GM12892 (cell line): Measurements from ENCODE around the gene PEPD.

Source experiments
- DNase-seq: peaks from one replicate; pipeline ENCODE4 v3.0.0; 2011; ENCODE audit not compliant: insufficient read length
- FAIRE-seq: peaks from 2 replicates; lab custom pipeline; 2011; peaks lifted over from hg19 to GRCh38; lab: Jason Lieb, UNC
- POLR2A ChIP-seq: IDR thresholded peaks from 2 replicates; pipeline ENCODE4 v1.6.1; 2011; ENCODE audit warnings: low read depth, low read length, control low read depth
- POLR2AphosphoS5 ChIP-seq: IDR thresholded peaks from 2 replicates; pipeline ENCODE4 v1.6.1; 2011; ENCODE audit warnings: low read depth, low read length, control low read depth
- TAF1 ChIP-seq: IDR thresholded peaks from 2 replicates; pipeline ENCODE4 v1.6.1; 2011; ENCODE audit warnings: low read depth, mild to moderate bottlenecking, control low read depth, low read length, borderline replicate concordance

PEPD gene

DNA sequence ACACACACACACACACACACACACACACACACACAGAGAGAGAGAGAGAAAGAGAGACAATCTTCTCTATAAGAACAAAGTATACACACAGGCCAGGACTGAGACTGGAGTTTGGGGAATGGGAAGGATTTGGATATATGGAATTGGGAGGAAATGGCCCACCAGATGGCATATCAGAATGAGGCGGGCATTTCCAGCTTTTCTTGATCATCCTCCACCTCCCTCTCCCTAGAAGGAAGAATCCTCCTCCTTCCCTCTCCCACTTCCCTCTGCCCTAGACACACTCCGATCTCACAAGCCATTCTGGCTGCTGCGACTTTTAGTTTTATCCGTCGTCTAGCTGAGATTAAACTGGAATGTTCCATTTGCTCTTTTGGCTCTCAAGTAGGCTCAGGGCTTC lies 158.1 kb downstream of the PEPD start:
- TF ChIP-seq TAF1: no peak
- no peak for TF ChIP-seq POLR2A
- FAIRE-seq: no peak
- DNase-seq: no peak

DNA sequence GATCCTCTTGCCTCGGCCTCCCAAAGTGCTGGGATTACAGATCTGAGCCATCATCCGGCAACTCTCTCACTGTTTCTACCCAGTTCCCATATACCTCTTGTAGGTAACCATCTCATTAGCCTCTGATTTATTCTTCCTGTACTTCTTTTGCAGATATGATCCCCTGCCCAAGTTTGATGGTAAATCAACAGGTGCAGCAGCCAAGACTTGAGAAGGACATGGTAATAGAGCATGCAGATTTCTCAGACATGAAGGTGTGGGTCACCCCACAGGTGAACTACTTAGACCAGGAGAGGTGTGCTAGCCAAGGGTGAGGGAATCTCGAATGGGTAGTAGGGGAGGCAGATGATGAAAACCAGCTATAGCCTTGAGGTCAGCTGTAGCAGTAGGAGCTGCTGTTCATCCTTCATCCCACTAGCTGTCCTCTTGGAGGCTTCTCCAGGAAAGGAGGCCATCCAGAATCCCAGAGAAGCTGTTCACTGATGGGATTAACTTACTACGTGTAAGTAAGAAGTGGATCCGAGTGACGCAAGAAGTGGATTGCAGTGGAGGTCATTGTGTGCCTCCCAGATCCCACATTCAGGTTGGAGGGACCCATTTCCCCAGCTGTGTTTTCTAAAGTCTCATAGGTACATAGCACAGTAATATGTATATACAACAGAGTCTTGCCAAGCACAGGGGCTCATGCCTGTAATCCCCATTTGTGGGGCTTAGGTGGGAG lies 158.9 kb downstream of the PEPD start:
- DNase-seq (no peak), FAIRE-seq (no peak)

DNA sequence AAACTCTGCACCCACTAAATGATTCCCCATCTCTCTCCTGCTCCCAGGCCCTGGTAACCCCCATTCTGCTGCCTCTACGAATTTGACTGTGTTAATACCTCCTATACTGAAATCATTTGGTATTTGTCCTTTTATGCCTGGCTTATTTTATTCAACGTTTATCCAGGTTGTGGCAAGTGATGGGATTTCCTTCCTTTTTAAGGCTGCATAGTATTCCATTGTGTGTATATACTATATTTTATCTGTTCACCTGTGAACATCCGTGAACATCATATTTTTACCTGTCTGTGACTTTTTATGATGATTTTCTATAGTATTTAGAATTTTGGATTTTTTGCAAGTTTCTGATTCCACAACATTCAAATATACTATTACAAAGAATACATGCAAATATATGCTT lies 162.0 kb downstream of the PEPD start:
- DNase-seq (no peak), FAIRE-seq (no peak)
- no peak for TF ChIP-seq POLR2AphosphoS5

More for the DNA sequence above, 158.9 kb downstream of the PEPD start:
- no peak for TF ChIP-seq TAF1
- no peak for TF ChIP-seq POLR2AphosphoS5
- no peak for TF ChIP-seq POLR2A

DNA sequence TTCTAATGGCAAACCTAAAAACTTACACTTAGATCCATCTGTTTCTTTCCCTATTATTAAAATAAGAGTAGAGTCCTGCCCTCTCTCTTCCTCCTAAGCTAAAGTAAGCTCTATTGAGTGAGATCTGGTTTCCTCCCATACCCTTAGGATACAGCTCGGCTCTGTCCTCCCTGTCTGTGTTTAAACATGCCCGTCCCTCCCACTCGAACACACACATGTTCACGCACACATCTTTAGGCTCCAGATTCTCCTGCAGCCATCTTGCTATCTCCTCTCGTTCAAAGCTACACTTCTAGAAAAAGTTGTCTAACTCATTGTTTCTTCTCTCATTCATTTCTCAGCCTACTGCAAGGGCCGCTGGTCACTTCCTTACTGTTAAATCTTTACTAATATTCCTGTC lies 163.2 kb downstream of the PEPD start:
- DNase-seq (no peak), FAIRE-seq (no peak)
- TF ChIP-seq POLR2AphosphoS5: no peak
- TF ChIP-seq TAF1: no peak
- no peak for TF ChIP-seq POLR2A

DNA sequence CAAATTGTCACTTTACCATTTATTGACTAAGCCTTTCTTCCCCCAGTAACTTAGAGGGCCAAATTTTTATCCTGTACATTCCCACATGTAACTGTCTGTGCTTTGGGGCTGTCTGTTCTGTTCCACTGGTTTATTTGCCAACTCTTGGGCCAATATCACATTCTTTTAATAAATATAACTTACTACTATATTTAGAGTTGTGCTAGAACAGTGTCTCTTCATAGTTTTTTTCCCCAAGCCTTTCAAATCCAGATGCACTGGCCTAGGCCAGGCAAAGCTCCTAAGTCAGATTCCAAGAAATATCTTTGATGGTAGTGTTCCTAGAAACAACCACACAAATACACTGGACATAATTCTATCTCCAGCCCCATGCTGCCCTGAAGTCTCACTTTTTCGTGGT lies 164.0 kb downstream of the PEPD start:
- no peak for TF ChIP-seq TAF1
- TF ChIP-seq POLR2AphosphoS5: no peak
- no peak for TF ChIP-seq POLR2A
- DNase-seq (no peak), FAIRE-seq (no peak)

DNA sequence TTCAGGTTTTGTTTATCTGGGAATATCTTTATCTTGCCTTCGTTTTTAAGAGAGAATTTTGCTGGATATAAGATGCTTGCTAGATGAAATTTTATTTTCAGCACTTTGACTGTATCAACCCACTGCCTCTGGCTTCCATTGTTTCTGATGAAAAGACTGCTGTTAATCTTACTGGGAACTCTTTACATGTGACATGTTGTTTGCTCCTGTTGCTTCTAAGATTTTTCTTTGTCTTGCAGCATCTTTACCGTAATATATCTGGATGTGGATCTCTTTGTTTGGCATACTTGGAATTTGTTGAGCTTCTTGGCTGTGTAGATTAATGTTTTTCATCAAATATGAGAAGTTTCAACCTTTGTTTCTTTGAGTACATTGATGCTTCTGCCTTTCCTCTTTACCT lies 166.1 kb downstream of the PEPD start:
- TF ChIP-seq POLR2A: no peak
- TF ChIP-seq POLR2AphosphoS5: no peak
- TF ChIP-seq TAF1: no peak
- FAIRE-seq: no peak
- no peak for DNase-seq

DNA sequence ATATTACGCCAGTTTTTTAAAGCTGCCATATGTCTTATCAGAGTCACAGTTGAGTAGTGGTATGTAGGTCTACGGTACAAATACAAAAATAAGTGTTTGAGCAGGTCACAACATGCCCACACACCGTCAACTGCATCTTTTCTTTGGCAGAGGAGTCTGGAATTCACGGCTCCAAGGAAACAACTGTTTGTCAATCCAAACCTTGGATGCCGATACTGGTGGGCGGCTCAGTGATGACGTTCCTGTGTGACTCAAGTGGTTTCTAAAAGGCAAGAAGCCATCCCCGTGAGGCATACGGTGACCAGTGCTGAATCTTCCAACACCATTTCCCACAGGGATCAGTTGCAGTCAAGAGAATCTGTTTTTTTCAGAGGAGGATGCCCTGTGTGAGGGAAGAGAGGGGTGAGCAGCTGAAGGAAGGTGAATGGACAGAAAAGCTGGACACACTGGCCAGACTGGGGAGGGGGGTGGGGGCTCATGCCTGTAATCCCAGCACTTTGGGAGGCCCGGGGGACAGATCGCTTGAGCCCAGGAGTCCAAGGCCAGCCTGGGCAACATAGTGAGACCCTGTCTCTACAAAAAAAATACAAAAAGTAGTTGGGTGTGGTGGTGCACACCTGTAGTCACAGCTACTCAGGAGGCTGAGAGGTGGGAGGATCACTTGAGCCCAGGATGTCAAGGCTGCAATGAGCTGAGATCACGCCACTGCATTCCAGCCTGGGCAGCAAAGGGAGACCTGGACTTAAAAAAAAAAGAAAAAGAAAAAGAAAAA lies 170.9 kb downstream of the PEPD start:
- TF ChIP-seq POLR2A (no peak), TAF1 (no peak), POLR2AphosphoS5 (no peak)
- FAIRE-seq (no peak), DNase-seq (no peak)

DNA sequence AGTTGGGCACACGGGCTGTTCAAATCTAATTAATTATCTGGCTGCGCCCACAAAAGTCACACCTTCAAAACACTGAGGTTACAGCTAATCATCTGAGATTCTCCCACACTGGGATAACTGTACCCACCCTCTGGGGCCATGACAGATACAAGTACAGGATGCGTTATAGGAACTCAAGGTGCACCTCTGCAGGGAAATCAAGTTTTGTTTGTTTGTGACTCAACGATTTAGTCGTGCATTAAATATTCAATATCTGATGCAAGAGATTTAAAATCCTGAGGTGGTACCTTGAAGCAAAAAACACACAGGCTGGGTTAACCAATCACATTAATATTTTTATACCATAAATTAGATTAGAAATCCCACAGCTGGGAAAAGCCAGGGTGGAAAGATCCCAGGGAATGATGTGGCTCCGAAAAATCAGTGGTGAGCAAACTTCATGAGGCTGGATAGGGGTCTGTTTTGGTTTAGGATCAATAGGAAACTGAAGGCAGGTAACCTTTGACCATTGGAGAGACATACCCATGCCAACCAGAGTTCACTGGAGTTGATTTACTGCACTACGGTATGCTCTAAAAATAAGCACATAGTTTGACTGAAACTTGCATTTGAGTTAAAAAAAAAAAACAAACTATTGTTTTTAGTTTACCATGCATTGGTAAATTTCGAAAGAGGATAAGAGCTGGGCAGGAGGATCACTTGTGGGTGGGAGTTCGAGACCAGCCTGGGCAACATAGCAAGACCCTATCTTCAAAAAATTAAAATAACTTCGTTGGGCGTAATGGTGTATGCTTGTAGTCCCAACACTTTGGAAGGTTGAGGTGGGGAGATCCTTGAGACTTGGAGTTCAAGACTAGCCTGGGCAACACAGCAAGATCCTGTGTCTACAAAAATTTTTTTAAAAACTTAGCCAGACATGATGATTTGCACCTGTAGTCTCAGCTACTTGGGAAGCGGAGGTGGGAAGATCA lies 172.0 kb downstream of the PEPD start:
- FAIRE-seq: no peak
- no peak for DNase-seq
- no peak for TF ChIP-seq POLR2AphosphoS5
- no peak for TF ChIP-seq TAF1
- TF ChIP-seq POLR2A: no peak

DNA sequence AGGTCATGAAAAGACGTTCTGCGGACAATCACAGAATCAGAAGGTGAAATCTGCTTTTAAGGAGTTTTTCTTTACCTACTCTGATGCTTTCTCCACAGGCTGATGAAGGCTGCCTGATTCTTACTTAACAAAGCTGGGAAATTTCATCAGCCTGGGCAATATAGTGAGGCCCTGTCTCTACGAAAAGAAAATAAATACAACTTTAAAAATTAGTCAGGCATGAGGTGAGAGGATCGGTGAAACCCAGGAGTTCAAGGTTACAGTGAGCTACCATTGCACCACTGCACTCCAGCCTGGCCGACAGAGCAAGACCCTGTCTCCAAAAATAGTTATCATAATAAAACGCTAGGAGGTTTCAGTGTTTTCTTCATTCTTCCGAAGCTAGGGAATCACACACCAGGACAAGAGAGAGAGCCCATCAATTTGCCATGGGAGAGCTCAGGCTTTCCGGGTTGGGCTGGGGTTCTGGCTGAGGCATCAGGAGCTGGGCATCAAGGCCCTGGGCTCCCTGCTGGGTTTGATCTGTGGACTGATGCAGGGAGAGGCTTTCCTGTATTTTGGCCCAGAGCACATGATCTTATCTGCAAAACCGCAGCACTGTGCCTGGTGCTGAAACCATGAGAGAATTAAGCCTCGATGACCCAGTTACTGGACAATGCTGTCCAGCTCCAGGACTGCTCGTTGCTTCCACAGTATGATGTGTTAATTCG lies 173.1 kb downstream of the PEPD start:
- FAIRE-seq: no peak
- DNase-seq: no peak
- no peak for TF ChIP-seq POLR2AphosphoS5
- TF ChIP-seq POLR2A: no peak
- no peak for TF ChIP-seq TAF1

DNA sequence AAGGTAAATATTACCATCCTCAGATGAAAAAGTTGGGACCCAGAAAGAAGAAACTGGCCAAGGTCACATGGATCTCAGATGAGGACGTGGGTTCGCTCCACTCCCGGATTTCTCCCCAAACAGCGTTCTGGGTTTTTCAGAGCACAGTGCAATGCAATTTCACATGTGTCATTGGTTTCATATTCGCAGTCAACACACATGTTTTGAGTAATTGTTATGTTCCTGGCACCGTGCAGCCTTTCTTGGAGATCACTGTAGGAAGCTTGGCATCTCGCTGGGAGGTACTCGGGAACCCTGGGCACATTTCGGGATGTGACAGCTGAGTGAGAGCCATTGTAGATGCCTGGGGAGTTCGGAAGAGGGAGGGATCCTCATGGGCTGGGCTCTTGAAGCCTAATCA lies 174.3 kb downstream of the PEPD start:
- TF ChIP-seq POLR2AphosphoS5: no peak
- no peak for TF ChIP-seq TAF1
- no peak for TF ChIP-seq POLR2A
- DNase-seq (no peak), FAIRE-seq (no peak)

DNA sequence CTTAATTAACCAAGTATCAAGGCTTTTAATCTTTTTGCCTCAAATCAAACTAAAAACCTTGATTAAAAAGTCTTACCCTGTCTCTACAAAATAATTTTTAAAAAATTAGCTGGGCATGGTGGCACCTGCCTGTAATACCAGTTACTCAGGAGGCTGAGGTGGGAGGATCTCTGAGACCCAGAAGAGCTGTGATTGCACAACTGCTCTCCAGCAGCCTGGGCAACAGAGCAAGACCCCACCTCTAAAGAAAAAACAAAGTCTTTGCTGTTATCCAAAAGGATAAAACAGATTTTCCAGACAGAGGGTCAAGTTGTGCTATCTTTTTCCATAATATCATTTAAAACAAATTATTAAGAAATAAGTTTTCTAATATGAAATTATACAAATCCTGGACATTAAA lies 174.9 kb downstream of the PEPD start:
- no peak for DNase-seq
- TF ChIP-seq POLR2A (no peak), POLR2AphosphoS5 (no peak), TAF1 (no peak)
- FAIRE-seq: no peak

DNA sequence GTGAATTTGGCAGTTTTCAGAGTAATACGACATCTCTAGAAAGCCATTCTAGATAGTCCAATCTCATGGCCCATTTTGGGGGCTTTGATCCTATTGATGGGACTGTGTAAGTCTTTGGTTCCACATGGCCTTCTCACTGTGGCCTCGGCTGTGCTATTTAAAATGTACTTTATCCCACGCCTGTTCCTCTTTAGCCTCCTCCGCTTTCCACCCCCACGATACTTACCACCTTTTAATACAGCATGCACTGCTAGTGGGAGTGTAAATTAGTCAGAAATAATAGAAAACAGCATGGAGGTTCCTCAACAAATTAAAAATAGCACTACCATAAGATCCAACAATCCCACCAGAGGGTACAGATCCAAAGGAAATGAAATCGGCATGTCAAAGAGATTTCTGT lies 176.4 kb downstream of the PEPD start:
- TF ChIP-seq POLR2A (no peak), TAF1 (no peak), POLR2AphosphoS5 (no peak)
- FAIRE-seq (no peak), DNase-seq (no peak)
